ENCODE results near the gene ANKS1B. TPM values are rescaled to one million over a fixed set of nuclear protein-coding genes. Genes with fewer than 3 reads are reported as not detected.

Gene ANKS1B
- total RNA-seq, 1 experiment from 2014 or later: 9.7 TPM

DNA sequence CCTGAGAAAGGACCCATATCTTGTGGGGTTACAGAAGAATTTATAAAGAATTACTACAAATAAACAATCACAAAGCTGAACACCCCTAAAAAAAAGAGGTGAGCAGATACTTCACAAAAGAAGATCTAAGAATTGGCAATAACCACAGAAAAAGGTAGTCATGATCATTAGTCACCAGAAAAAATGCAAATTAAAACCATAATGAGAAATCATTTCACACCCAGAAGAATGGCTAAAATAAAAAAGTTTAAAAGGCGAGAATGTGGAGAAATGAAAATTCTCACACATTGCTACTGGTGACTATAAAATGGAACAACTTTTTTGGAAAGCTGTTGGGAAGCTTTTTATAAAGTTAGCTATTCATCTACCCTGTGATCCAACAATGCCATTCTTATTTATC is 545.3 kb downstream of the ANKS1B start:
- no peak overlapping the region for H3K4me3 ChIP-seq (ENCODE audit: low read depth in 2 of 2, low read length in 2 of 2)
- H3K4me1 ChIP-seq (ENCODE audit: control insufficient read depth, insufficient read depth, low read length): no peaks in the 10 kb centered on the region
- TF ChIP-seq, protein P1, sequence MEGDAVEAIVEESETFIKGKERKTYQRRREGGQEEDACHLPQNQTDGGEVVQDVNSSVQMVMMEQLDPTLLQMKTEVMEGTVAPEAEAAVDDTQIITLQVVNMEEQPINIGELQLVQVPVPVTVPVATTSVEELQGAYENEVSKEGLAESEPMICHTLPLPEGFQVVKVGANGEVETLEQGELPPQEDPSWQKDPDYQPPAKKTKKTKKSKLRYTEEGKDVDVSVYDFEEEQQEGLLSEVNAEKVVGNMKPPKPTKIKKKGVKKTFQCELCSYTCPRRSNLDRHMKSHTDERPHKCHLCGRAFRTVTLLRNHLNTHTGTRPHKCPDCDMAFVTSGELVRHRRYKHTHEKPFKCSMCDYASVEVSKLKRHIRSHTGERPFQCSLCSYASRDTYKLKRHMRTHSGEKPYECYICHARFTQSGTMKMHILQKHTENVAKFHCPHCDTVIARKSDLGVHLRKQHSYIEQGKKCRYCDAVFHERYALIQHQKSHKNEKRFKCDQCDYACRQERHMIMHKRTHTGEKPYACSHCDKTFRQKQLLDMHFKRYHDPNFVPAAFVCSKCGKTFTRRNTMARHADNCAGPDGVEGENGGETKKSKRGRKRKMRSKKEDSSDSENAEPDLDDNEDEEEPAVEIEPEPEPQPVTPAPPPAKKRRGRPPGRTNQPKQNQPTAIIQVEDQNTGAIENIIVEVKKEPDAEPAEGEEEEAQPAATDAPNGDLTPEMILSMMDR (IDR thresholded peaks at IDR 0.05): no peak
- no peak for TF ChIP-seq POLR2AphosphoS5 (IDR thresholded peaks at IDR 0.05; ENCODE audit: low read depth, low read length)
- no peaks in the 10 kb centered on the region for H3K27me3 ChIP-seq (ENCODE audit: control insufficient read depth, insufficient read depth, low read length)
- DNase-seq (ENCODE audit: low read depth, low spot score) (no peak), ATAC-seq (no peak)
- in situ Hi-C loops (cut with HindIII; ENCODE audit: low pct_unique_long_range_greater_than_20kb, low sequenced_read_pairs): no loop called here
- peaks cover 6% of the 10 kb centered on the region for H3K9me3 ChIP-seq (ENCODE audit: control insufficient read depth, insufficient read depth, low read depth, low read length)
- ChIA-PET POLR2A (no interaction called here), CTCF (no interaction called here)
- no TSS peak for BruUV-seq (replicated peaks)
- H3K27ac ChIP-seq (ENCODE audit: low read length): no peak overlapping the region
- intact Hi-C loops (cut with micrococcal nuclease; ENCODE audit: unreplicated experiment): no loop called here
- no peaks in the 10 kb centered on the region for H3K36me3 ChIP-seq (ENCODE audit: control insufficient read depth, insufficient read depth, low read length)

DNA sequence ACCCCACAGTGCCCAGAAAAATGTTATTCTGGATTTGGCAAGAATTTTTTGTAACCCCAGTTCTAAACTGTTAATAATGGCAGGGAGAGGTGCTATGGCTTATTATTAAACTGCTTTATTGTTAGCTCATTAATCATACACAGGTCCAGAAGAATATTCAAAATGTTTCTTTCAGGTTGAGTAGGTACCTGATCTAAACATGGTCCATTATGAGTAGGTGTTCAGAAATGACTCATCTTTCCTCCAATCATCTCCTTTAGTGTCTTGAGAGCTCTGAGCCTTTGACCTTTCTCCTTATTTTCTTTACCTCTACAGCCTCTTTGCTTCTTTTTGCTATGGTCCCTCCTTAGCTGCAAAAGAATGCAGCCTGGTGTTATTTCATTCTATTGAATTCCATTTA is 548.2 kb downstream of the ANKS1B start:
- ChIA-PET POLR2A (no interaction called here), CTCF (no interaction called here)
- H3K9me3 ChIP-seq (ENCODE audit: control insufficient read depth, insufficient read depth, low read depth, low read length): peaks cover 6% of the 10 kb centered on the region
- no peak for DNase-seq (ENCODE audit: low read depth, low spot score)
- in situ Hi-C loops (cut with HindIII; ENCODE audit: low pct_unique_long_range_greater_than_20kb, low sequenced_read_pairs): no loop called here
- ATAC-seq: no peak
- no TSS peak for BruUV-seq (replicated peaks)
- no peak overlapping the region for H3K27ac ChIP-seq (ENCODE audit: low read length)
- no peak overlapping the region for H3K4me3 ChIP-seq (ENCODE audit: low read depth in 2 of 2, low read length in 2 of 2)
- no peaks in the 10 kb centered on the region for H3K27me3 ChIP-seq (ENCODE audit: control insufficient read depth, insufficient read depth, low read length)
- H3K4me1 ChIP-seq (ENCODE audit: control insufficient read depth, insufficient read depth, low read length): no peaks in the 10 kb centered on the region
- intact Hi-C loops (cut with micrococcal nuclease; ENCODE audit: unreplicated experiment): no loop called here
- TF ChIP-seq, protein P1 (IDR thresholded peaks at IDR 0.05): no peak
- TF ChIP-seq POLR2AphosphoS5 (IDR thresholded peaks at IDR 0.05; ENCODE audit: low read depth, low read length) (no peak), SIN3A (IDR thresholded peaks at IDR 0.05; ENCODE audit: borderline replicate concordance, insufficient read depth, low read depth, low read length) (no peak)
- TF ChIP-seq, protein P2, sequence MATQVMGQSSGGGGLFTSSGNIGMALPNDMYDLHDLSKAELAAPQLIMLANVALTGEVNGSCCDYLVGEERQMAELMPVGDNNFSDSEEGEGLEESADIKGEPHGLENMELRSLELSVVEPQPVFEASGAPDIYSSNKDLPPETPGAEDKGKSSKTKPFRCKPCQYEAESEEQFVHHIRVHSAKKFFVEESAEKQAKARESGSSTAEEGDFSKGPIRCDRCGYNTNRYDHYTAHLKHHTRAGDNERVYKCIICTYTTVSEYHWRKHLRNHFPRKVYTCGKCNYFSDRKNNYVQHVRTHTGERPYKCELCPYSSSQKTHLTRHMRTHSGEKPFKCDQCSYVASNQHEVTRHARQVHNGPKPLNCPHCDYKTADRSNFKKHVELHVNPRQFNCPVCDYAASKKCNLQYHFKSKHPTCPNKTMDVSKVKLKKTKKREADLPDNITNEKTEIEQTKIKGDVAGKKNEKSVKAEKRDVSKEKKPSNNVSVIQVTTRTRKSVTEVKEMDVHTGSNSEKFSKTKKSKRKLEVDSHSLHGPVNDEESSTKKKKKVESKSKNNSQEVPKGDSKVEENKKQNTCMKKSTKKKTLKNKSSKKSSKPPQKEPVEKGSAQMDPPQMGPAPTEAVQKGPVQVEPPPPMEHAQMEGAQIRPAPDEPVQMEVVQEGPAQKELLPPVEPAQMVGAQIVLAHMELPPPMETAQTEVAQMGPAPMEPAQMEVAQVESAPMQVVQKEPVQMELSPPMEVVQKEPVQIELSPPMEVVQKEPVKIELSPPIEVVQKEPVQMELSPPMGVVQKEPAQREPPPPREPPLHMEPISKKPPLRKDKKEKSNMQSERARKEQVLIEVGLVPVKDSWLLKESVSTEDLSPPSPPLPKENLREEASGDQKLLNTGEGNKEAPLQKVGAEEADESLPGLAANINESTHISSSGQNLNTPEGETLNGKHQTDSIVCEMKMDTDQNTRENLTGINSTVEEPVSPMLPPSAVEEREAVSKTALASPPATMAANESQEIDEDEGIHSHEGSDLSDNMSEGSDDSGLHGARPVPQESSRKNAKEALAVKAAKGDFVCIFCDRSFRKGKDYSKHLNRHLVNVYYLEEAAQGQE (IDR thresholded peaks at IDR 0.05; ENCODE audit: insufficient read depth in 1 of 2, low read depth in 2 of 2, low read length in 1 of 2): no peak
- H3K36me3 ChIP-seq (ENCODE audit: control insufficient read depth, insufficient read depth, low read length): no peaks in the 10 kb centered on the region
